HCT116 (cell line): Measurements from ENCODE around the gene CTIF.

Source experiments
- CTCF ChIP-seq, 3 experiments: fragments of 200-600 bp in 1 of 3; sonication (generic) in 1 of 3; IDR thresholded peaks in 2 of 3; conservative IDR thresholded peaks in 1 of 3; 2 replicates each; pipeline ENCODE4 v1.5.1; 2012 to 2017; ENCODE audit warnings: low read depth in 2 of 3, low read length in 2 of 3, antibody characterized with exemption in 1 of 3, borderline replicate concordance in 1 of 3, control low read depth in 1 of 3, mild to moderate bottlenecking in 1 of 3, mixed read lengths in 1 of 3, mixed run types in 1 of 3, moderate library complexity in 1 of 3; ENCODE audit not compliant: insufficient read depth in 1 of 3
- EZH2 ChIP-seq: fragments of 200-600 bp; sonication (generic); IDR thresholded peaks from 2 replicates; pipeline ENCODE4 v1.6.1; 2017; ENCODE audit warnings: antibody characterized with exemption, mixed run types
- POLR2AphosphoS5 ChIP-seq: IDR thresholded peaks from 2 replicates; pipeline ENCODE4 v1.6.1; 2011; ENCODE audit warnings: mild to moderate bottlenecking, low read depth, low read length, moderate library complexity
- SP1 ChIP-seq: IDR thresholded peaks from 2 replicates; pipeline ENCODE4 v1.6.1; 2012; ENCODE audit warnings: low read depth
- ZNF274 ChIP-seq: fragments of 200-500 bp; sonication (Bioruptor generic); IDR thresholded peaks from 2 replicates; pipeline ENCODE4 v1.6.1; 2014; ENCODE audit warnings: mild to moderate bottlenecking, low read depth, low read length, inconsistent platforms

GRCh38 chr18:48490641-48491293 lies 48.1 kb upstream of the CTIF start:
- TF ChIP-seq CTCF (IDR thresholded peaks at IDR 0.05 in 2 of 3, conservative IDR thresholded peaks at IDR 0.05 in 1 of 3; ENCODE audit: borderline replicate concordance in 1 of 3, insufficient read depth in 1 of 3, low read depth in 2 of 3, low read length in 2 of 3), result no peak
- TF ChIP-seq POLR2AphosphoS5, result no peak
- no peak for TF ChIP-seq EZH2
- TF ChIP-seq SP1, result no peak
- no peak for TF ChIP-seq ZNF274
